DND-41 (cell line): ENCODE results near the gene ANTXR2.

ENCODE experiments used
- CTCF ChIP-seq: IDR thresholded peaks from 2 replicates; pipeline ENCODE4 v1.5.1; 2012; ENCODE audit warnings: borderline replicate concordance, low read length, moderate library complexity, mild to moderate bottlenecking; ENCODE audit not compliant: poor library complexity, severe bottlenecking; ENCODE audit errors: extremely low read depth
- EZH2 ChIP-seq: IDR thresholded peaks from 3 replicates; pipeline ENCODE4 v1.6.1; 2012; ENCODE audit warnings: borderline replicate concordance, low read depth, mild to moderate bottlenecking, moderate library complexity, low read length, inconsistent platforms; ENCODE audit not compliant: severe bottlenecking

- TF ChIP-seq CTCF (no peak), EZH2 (no peak)
These were observed 166.0 kb downstream of the ANTXR2 start for GRCh38 chr4:79907001-79907400.
